K562 (cell line): Measurements from ENCODE around the gene FCGR2B. TPM values are rescaled to one million over a fixed set of nuclear protein-coding genes. Genes with fewer than 3 reads are reported as not detected.

ENCODE experiments used
- GTF2E2 ChIP-seq: fragments of 200-800 bp; sonication (Bioruptor generic); IDR thresholded peaks from 2 replicates; pipeline ENCODE4 v1.6.1; 2016; ENCODE audit warnings: missing genetic modification characterization, missing compliant biosample characterization
- KHSRP ChIP-seq: fragments of 450-650 bp; IDR thresholded peaks from 2 replicates; pipeline ENCODE4 v1.6.1; 2017
- MGA ChIP-seq: fragments of 450-650 bp; IDR thresholded peaks from 2 replicates; pipeline ENCODE4 v1.6.1; 2016; ENCODE audit warnings: mild to moderate bottlenecking, moderate library complexity
- MIER1 ChIP-seq: fragments of 450-650 bp; IDR thresholded peaks from 2 replicates; pipeline ENCODE4 v1.6.1; 2016; ENCODE audit warnings: antibody characterized with exemption, mild to moderate bottlenecking, low read depth
- NRF1 ChIP-seq, 2 experiments: fragments of 450-650 bp; IDR thresholded peaks in 1 of 2; conservative IDR thresholded peaks in 1 of 2; 2 replicates each; pipeline ENCODE4 v1.6.1; 2014; ENCODE audit warnings: mild to moderate bottlenecking in 2 of 2
- SMAD1 ChIP-seq: fragments of 150-350 bp; IDR thresholded peaks from 2 replicates; pipeline ENCODE4 v1.6.1; 2014; ENCODE audit warnings: low read length, low read depth; ENCODE audit not compliant: partially characterized antibody
- SP1 ChIP-seq: sonication (generic); formaldehyde crosslinking; IDR thresholded peaks from 2 replicates; pipeline ENCODE4 v1.8.1; 2022; ENCODE audit warnings: mild to moderate bottlenecking, missing genetic modification reagents
- STAG1 ChIP-seq: sonication (generic); formaldehyde crosslinking; IDR thresholded peaks from 2 replicates; pipeline ENCODE4 v1.5.0; 2020; ENCODE audit warnings: missing genetic modification reagents, borderline replicate concordance
- TSC22D4 ChIP-seq: fragments of 450-650 bp; IDR thresholded peaks from 2 replicates; pipeline ENCODE4 v1.6.1; 2016; ENCODE audit warnings: missing genetic modification characterization, missing biosample characterization, control low read depth
- ZNF165 ChIP-seq: fragments of 250-450 bp; sonication (Bioruptor Pico); IDR thresholded peaks from 2 replicates; pipeline ENCODE4 v1.4.0; 2020; ENCODE audit warnings: borderline replicate concordance
- ZNF232 ChIP-seq: sonication (generic); formaldehyde crosslinking; IDR thresholded peaks from 2 replicates; pipeline ENCODE4 v1.8.0; 2022; ENCODE audit warnings: mild to moderate bottlenecking, missing genetic modification reagents
- ZNF324 ChIP-seq: fragments of 250-450 bp; sonication (Bioruptor Pico); IDR thresholded peaks from 2 replicates; pipeline ENCODE4 v1.4.0; 2020; ENCODE audit warnings: mild to moderate bottlenecking
- polyA plus RNA-seq, 8 experiments: library from polyadenylated mRNA; depleted of rRNA in 4 of 8; stranded (reverse) in 5 of 8; unstranded in 3 of 8; fragments of >200 nt; fragmentation: Nextera tagmentation in 2 of 8; fragmentation: Illumina TruSeq in 1 of 8; extraction: Ambion mirVana in 2 of 8; extraction: Trizol in 1 of 8; gene quantifications; 2 replicates each; pipeline versions ENCODE4 v1.2.1 to v1.2.3, GENCODE V29; 2011 to 2014; ENCODE audit warnings: inconsistent platforms in 1 of 8, missing spikeins in 1 of 8
- total RNA-seq, 7 experiments: library from RNA; depleted of rRNA in 6 of 7; stranded (reverse); fragments of >200 nt in 6 of 7; fragmentation: Illumina TruSeq in 2 of 7; extraction: Trizol in 2 of 7; gene quantifications; 2 replicates each; pipeline versions ENCODE4 v1.2.1 to v1.2.3, GENCODE V29; 2011 to 2021; ENCODE audit warnings: low replicate concordance in 1 of 7
- TF ChIP-seq, protein P1 (sequence below), 2 experiments: IDR thresholded peaks; 2 replicates each; pipeline ENCODE4 v1.6.1; 2012; ENCODE audit warnings: improper control_type of control experiment in 2 of 2, low read depth in 2 of 2, low read length in 2 of 2, borderline replicate concordance in 1 of 2
- TF ChIP-seq, protein P2 (sequence below): sonication (generic); formaldehyde crosslinking; IDR thresholded peaks from 2 replicates; pipeline ENCODE4 v1.5.0; 2020; ENCODE audit warnings: missing genetic modification reagents

FCGR2B gene
- total and polyA plus RNA-seq, 9 of the 15 experiments (the other 6 are each of a cell fraction or from before 2014, with no cell fraction given), result 1.7 to 8.9 (median 3.9) TPM

- TF ChIP-seq MGA (peak; percentile 25; the same call in 1 of the 2 replicates), ZNF165 (CRISPR knock-in tag) (no peak), TSC22D4 (no peak), SP1 (CRISPR knock-in tag) (no peak), ZNF232 (CRISPR knock-in tag) (no peak), SMAD1 (no peak), MIER1 (no peak), ZNF324 (no peak), NRF1 (conservative IDR thresholded peaks at IDR 0.05 in 1 of 2, IDR thresholded peaks at IDR 0.05 in 1 of 2) (no peak), KHSRP (no peak), GTF2E2 (tag) (no peak), STAG1 (CRISPR knock-in tag) (no peak)
- TF ChIP-seq, protein P1, sequence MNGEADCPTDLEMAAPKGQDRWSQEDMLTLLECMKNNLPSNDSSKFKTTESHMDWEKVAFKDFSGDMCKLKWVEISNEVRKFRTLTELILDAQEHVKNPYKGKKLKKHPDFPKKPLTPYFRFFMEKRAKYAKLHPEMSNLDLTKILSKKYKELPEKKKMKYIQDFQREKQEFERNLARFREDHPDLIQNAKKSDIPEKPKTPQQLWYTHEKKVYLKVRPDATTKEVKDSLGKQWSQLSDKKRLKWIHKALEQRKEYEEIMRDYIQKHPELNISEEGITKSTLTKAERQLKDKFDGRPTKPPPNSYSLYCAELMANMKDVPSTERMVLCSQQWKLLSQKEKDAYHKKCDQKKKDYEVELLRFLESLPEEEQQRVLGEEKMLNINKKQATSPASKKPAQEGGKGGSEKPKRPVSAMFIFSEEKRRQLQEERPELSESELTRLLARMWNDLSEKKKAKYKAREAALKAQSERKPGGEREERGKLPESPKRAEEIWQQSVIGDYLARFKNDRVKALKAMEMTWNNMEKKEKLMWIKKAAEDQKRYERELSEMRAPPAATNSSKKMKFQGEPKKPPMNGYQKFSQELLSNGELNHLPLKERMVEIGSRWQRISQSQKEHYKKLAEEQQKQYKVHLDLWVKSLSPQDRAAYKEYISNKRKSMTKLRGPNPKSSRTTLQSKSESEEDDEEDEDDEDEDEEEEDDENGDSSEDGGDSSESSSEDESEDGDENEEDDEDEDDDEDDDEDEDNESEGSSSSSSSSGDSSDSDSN (IDR thresholded peaks at IDR 0.05; ENCODE audit: borderline replicate concordance in 1 of 2, low read depth in 2 of 2, low read length in 2 of 2), result no peak
- TF ChIP-seq, protein P2, sequence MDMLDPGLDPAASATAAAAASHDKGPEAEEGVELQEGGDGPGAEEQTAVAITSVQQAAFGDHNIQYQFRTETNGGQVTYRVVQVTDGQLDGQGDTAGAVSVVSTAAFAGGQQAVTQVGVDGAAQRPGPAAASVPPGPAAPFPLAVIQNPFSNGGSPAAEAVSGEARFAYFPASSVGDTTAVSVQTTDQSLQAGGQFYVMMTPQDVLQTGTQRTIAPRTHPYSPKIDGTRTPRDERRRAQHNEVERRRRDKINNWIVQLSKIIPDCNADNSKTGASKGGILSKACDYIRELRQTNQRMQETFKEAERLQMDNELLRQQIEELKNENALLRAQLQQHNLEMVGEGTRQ, result no peak
Observed at GRCh38 chr1:161723459-161724141, 60.7 kb downstream of the FCGR2B start (continued).
